ENCODE measurements around the gene DMBX1. TPM values are rescaled to one million over a fixed set of nuclear protein-coding genes. Genes with fewer than 3 reads are reported as not detected.
A peak's percentile ranks its signal among the peaks of the same experiment; 100 is the strongest.

The DMBX1 gene
- total RNA-seq, 1 experiment from 2014 or later = not detected

GRCh38 chr1:46506470-46507219, 17.0 kb downstream of the DMBX1 start:
- TF ChIP-seq, protein P1, sequence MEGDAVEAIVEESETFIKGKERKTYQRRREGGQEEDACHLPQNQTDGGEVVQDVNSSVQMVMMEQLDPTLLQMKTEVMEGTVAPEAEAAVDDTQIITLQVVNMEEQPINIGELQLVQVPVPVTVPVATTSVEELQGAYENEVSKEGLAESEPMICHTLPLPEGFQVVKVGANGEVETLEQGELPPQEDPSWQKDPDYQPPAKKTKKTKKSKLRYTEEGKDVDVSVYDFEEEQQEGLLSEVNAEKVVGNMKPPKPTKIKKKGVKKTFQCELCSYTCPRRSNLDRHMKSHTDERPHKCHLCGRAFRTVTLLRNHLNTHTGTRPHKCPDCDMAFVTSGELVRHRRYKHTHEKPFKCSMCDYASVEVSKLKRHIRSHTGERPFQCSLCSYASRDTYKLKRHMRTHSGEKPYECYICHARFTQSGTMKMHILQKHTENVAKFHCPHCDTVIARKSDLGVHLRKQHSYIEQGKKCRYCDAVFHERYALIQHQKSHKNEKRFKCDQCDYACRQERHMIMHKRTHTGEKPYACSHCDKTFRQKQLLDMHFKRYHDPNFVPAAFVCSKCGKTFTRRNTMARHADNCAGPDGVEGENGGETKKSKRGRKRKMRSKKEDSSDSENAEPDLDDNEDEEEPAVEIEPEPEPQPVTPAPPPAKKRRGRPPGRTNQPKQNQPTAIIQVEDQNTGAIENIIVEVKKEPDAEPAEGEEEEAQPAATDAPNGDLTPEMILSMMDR (IDR thresholded peaks at IDR 0.05; ENCODE audit: unreplicated experiment) = no peak
- H3K9me3 Mint-ChIP-seq (ENCODE audit: unreplicated experiment) = no peaks in the 10 kb centered on the region
- no peak overlapping the region for H3K27ac Mint-ChIP-seq (ENCODE audit: low read depth, unreplicated experiment)
- intact Hi-C loops (cut with micrococcal nuclease) = no loop called here
- no peak overlapping the region for H3K4me3 Mint-ChIP-seq (ENCODE audit: unreplicated experiment)
- H3K36me3 Mint-ChIP-seq (ENCODE audit: insufficient read depth, unreplicated experiment) = no peaks in the 10 kb centered on the region
- no peaks in the 10 kb centered on the region for H3K4me1 Mint-ChIP-seq (ENCODE audit: insufficient read depth, unreplicated experiment)
- DNase-seq (ENCODE audit: unreplicated experiment) = no peak
- ChIA-PET POLR2A (no interaction called here), CTCF (interaction anchor here (0.6 to 2.8 kb wide), 2 partner anchors 23 to 30 kb away, joined by 3 to 14 read pairs; no protein-coding TSS in a partner anchor)
- peaks cover 22% of the 10 kb centered on the region for H3K27me3 Mint-ChIP-seq (ENCODE audit: insufficient read depth, unreplicated experiment)
- no TSS peak for BruUV-seq (replicated peaks)

GRCh38 chr1:46508757-46509156, 19.1 kb downstream of the DMBX1 start:
- CTCF ChIA-PET = interaction anchor here (0.5 to 2.8 kb wide), 7 partner anchors 8 to 1641 kb away, joined by 3 to 14 read pairs (median 3); no protein-coding TSS in a partner anchor
- Mint-ChIP-seq H3K27ac (ENCODE audit: low read depth, unreplicated experiment) (no peak overlapping the region), H3K9me3 (ENCODE audit: unreplicated experiment) (no peaks in the 10 kb centered on the region), H3K36me3 (ENCODE audit: insufficient read depth, unreplicated experiment) (no peaks in the 10 kb centered on the region), H3K4me3 (ENCODE audit: unreplicated experiment) (no peak overlapping the region), H3K27me3 (ENCODE audit: insufficient read depth, unreplicated experiment) (peaks cover 1% of the 10 kb centered on the region), H3K4me1 (ENCODE audit: insufficient read depth, unreplicated experiment) (no peaks in the 10 kb centered on the region)
- POLR2A ChIA-PET = interaction anchor here (0.7 kb wide), 1 partner anchor 8 kb away, joined by 3 read pairs; no protein-coding TSS in a partner anchor
- intact Hi-C loops (cut with micrococcal nuclease) = no loop called here
- no TSS peak for BruUV-seq (replicated peaks)
- DNase-seq (ENCODE audit: unreplicated experiment) = peak; percentile 54
- TF ChIP-seq, protein P1 (IDR thresholded peaks at IDR 0.05; ENCODE audit: unreplicated experiment) = no peak

GRCh38 chr1:46510341-46510997, 20.8 kb downstream of the DMBX1 start:
- DNase-seq (ENCODE audit: unreplicated experiment) = no peak
- no peak overlapping the region for H3K27ac Mint-ChIP-seq (ENCODE audit: low read depth, unreplicated experiment)
- POLR2A ChIA-PET = no interaction called here
- no peaks in the 10 kb centered on the region for H3K36me3 Mint-ChIP-seq (ENCODE audit: insufficient read depth, unreplicated experiment)
- no peak overlapping the region for H3K4me3 Mint-ChIP-seq (ENCODE audit: unreplicated experiment)
- H3K27me3 Mint-ChIP-seq (ENCODE audit: insufficient read depth, unreplicated experiment) = no peaks in the 10 kb centered on the region
- H3K4me1 Mint-ChIP-seq (ENCODE audit: insufficient read depth, unreplicated experiment) = no peaks in the 10 kb centered on the region
- intact Hi-C loops (cut with micrococcal nuclease) = no loop called here
- no peaks in the 10 kb centered on the region for H3K9me3 Mint-ChIP-seq (ENCODE audit: unreplicated experiment)
- BruUV-seq (replicated peaks) = no TSS peak
- CTCF ChIA-PET = interaction anchor here (1.2 to 1.7 kb wide), 2 partner anchors 8 to 33 kb away, joined by 4 to 7 read pairs; no protein-coding TSS in a partner anchor
- TF ChIP-seq, protein P1 (IDR thresholded peaks at IDR 0.05; ENCODE audit: unreplicated experiment) = no peak

GRCh38 chr1:46510998-46511365, 21.3 kb downstream of the DMBX1 start:
- H3K27me3 Mint-ChIP-seq (ENCODE audit: insufficient read depth, unreplicated experiment) = no peaks in the 10 kb centered on the region
- ChIA-PET CTCF (interaction anchor here (1.1 to 1.7 kb wide), 3 partner anchors 8 to 33 kb away, joined by 3 to 7 read pairs (median 4); no protein-coding TSS in a partner anchor), POLR2A (no interaction called here)
- H3K27ac Mint-ChIP-seq (ENCODE audit: low read depth, unreplicated experiment) = no peak overlapping the region
- intact Hi-C loops (cut with micrococcal nuclease) = no loop called here
- H3K4me3 Mint-ChIP-seq (ENCODE audit: unreplicated experiment) = no peak overlapping the region
- no peaks in the 10 kb centered on the region for H3K9me3 Mint-ChIP-seq (ENCODE audit: unreplicated experiment)
- no peaks in the 10 kb centered on the region for H3K4me1 Mint-ChIP-seq (ENCODE audit: insufficient read depth, unreplicated experiment)
- no peaks in the 10 kb centered on the region for H3K36me3 Mint-ChIP-seq (ENCODE audit: insufficient read depth, unreplicated experiment)
- TF ChIP-seq, protein P1 (IDR thresholded peaks at IDR 0.05; ENCODE audit: unreplicated experiment) = no peak
- no TSS peak for BruUV-seq (replicated peaks)
- DNase-seq (ENCODE audit: unreplicated experiment) = no peak

Measured in MCF 10A (cell line).